ENCODE results near the gene PEX5L. TPM values are rescaled to one million over a fixed set of nuclear protein-coding genes. Genes with fewer than 3 reads are reported as not detected.

Gene PEX5L
- polyA plus RNA-seq, 1 of the 3 experiments (the other 2 are of a cell fraction) = not detected

GRCh38 chr3:179942553-179943075 lies 94.1 kb downstream of the PEX5L start (continued):
- TF ChIP-seq PBX3 (IDR thresholded peaks at IDR 0.05) (no peak), EZH2phosphoT487 (IDR thresholded peaks at IDR 0.05; ENCODE audit: borderline replicate concordance, low read depth) (no peak), NRF1 (IDR thresholded peaks at IDR 0.05; ENCODE audit: low read depth, low read length) (no peak), MAX (IDR thresholded peaks at IDR 0.05; ENCODE audit: low read depth) (no peak), SIN3A (IDR thresholded peaks at IDR 0.05; ENCODE audit: borderline replicate concordance, low read depth, low read length) (no peak), RFX5 (IDR thresholded peaks at IDR 0.05; ENCODE audit: low read length) (no peak)

GRCh38 chr3:179935710-179936109 lies 101.0 kb downstream of the PEX5L start:
- Histone ChIP-seq H3K4me2 (no peak overlapping the region), H3K36me3 (replicated peaks in 1 of 2; ENCODE audit: control insufficient read depth in 1 of 2, insufficient read depth in 2 of 2, low read length in 1 of 2) (no peaks in the 10 kb centered on the region), H3K4me3 (ENCODE audit: low read depth in 2 of 2, low read length in 1 of 2) (no peak overlapping the region), H3K27ac (ENCODE audit: low read depth in 2 of 2, low read length in 1 of 2) (no peak overlapping the region), H3K4me1 (ENCODE audit: control insufficient read depth in 1 of 2, insufficient read depth in 2 of 2, low read depth in 1 of 2, low read length in 1 of 2) (no peaks in the 10 kb centered on the region; a peak in 1 of 4 replicates), H4K20me1 (ENCODE audit: insufficient read depth) (no peaks in the 10 kb centered on the region), H2AFZ (ENCODE audit: low read depth) (no peak overlapping the region), H3K9me2 (no peaks in the 10 kb centered on the region), H3K27me3 (ENCODE audit: insufficient read depth) (no peaks in the 10 kb centered on the region), H3K9ac (no peak overlapping the region), H3K9me3 (no peaks in the 10 kb centered on the region), H3F3A (replicated peaks; ENCODE audit: insufficient read depth) (no peaks in the 10 kb centered on the region), H3K79me2 (ENCODE audit: insufficient read depth) (no peaks in the 10 kb centered on the region)
- 11% methylated on average over 2 of the region's 2 CpGs for WGBS (ENCODE audit: low lambda C conversion rate)
- no peak for TF ChIP-seq SMC3 (IDR thresholded peaks at IDR 0.05; ENCODE audit: low read depth, low read length)
- TF ChIP-seq TEAD4 (IDR thresholded peaks at IDR 0.05; ENCODE audit: borderline replicate concordance, insufficient read depth) = no peak
- no peak for TF ChIP-seq GABPA (IDR thresholded peaks at IDR 0.05; ENCODE audit: low read depth)
- no peak for TF ChIP-seq TAF1 (IDR thresholded peaks at IDR 0.05; ENCODE audit: borderline replicate concordance, low read depth, low read length)
- TF ChIP-seq CTCF (IDR thresholded peaks at IDR 0.05) = no peak
- TF ChIP-seq EP300 (IDR thresholded peaks at IDR 0.05; ENCODE audit: borderline replicate concordance in 1 of 2, low read depth in 1 of 2, low read length in 1 of 2) = no peak
- no peak for TF ChIP-seq NFIC (IDR thresholded peaks at IDR 0.05; ENCODE audit: borderline replicate concordance)
- DNase-seq = no peak
- POLR2A ChIA-PET = no interaction called here
- CTCF ChIA-PET = interaction anchor here (0.6 kb wide), 1 partner anchor 100 kb away, joined by 3 read pairs; no protein-coding TSS in a partner anchor

Data from SK-N-SH (cell line).